MG63 (cell line): ENCODE measurements around the gene ITLN1. TPM values are rescaled to one million over a fixed set of nuclear protein-coding genes. Genes with fewer than 3 reads are reported as not detected.
"Not testable (repeated sequence)": the region's sequence is repeated elsewhere in the genome, so short reads cannot be mapped to it uniquely, and the experiment has no call there.

Experiments used
- DNase-seq: peaks from one replicate; pipeline ENCODE4 v3.0.0-alpha.2; 2020
- H3K27me3 ChIP-seq: fragments of 250-450 bp; sonication (Bioruptor Pico); 2 replicates; pipeline ENCODE4 v1.5.1; 2020; ENCODE audit warnings: mild to moderate bottlenecking, moderate library complexity
- H3K36me3 ChIP-seq: fragments of 250-450 bp; sonication (Bioruptor Pico); 2 replicates; pipeline ENCODE4 v1.5.1; 2020; ENCODE audit warnings: mild to moderate bottlenecking, moderate library complexity
- H3K4me3 ChIP-seq: fragments of 250-450 bp; sonication (Bioruptor Pico); 2 replicates; pipeline ENCODE4 v1.5.1; 2020; ENCODE audit warnings: mild to moderate bottlenecking, moderate library complexity
- H3K9me3 ChIP-seq: fragments of 250-450 bp; sonication (Bioruptor Pico); 2 replicates; pipeline ENCODE4 v1.5.1; 2020; ENCODE audit warnings: mild to moderate bottlenecking, moderate library complexity
- total RNA-seq: library from RNA; depleted of rRNA; stranded (reverse); fragments of >200 nt; shearing (Covaris generic); gene quantifications from 2 replicates; pipeline ENCODE4 v1.2.3, GENCODE V29; 2014; ENCODE audit warnings: low replicate concordance; rRNA removed

Gene ITLN1
- total RNA-seq, result not detected in 2 replicates

DNA sequence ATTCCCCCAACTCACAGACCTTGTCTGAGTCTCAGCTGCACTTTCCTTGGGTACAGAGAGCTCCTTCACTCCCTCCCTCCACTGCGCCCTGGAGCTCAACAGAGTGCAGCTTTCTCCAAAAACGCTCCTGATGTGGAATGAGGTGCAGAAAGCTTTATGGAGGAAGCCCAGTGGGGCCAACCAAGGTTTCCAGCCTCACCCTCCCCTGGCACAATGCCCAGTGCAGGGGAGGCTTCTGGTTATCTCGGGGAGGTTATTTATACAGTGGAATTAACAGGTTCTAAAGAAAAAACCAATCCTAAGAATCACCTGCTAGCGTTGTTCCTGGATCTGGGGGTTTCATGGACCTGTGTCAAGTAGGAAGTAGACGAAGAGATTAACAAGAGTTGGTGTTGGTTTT is at the start of gene ITLN1:
Gene ITLN1, minus strand, starts transcription at position 139 of the 400 bp plus-strand sequence. CDS start 303 bp downstream, outside the sequence.
- Histone ChIP-seq H3K4me3 (no peak within 1 kb of the TSS), H3K27me3 (no peaks in the 10 kb centered on the region), H3K36me3 (no peaks in the 10 kb centered on the region), H3K9me3 (no peaks in the 10 kb centered on the region)
- no peak for DNase-seq

DNA sequence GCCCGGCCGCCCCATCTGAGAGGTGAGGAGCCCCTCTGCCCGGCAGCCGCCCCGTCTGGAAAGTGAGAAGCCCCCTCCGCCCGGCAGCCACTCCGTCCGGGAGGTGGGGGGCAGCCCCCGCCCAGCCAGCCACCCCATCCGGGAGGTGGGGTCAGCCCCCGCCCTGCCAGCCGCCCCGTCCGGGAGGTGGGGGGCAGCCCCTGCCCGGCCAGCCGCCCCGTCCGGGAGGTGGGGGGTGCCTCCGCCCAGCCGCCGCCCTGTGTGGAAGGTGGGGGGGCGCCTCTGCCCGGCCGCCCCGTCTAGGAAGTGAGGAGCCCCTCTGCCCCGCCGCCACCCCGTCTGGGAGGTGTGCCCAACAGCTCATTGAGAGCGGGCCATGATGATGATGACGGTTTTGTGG is 48.3 kb upstream of the ITLN1 start:
- H3K27me3 ChIP-seq, DNase-seq, H3K9me3 ChIP-seq, H3K36me3 ChIP-seq, H3K4me3 ChIP-seq: not testable (repeated sequence)

- Histone ChIP-seq H3K9me3 (no peaks in the 10 kb centered on the region), H3K27me3 (peaks cover 3% of the 10 kb centered on the region; the same call in 1 of the 2 replicates), H3K4me3 (no peak overlapping the region), H3K36me3 (no peaks in the 10 kb centered on the region)
- DNase-seq, result peak; percentile 15
Measured at GRCh38 chr1:160925652-160926244, 40.8 kb upstream of the ITLN1 start.

- Histone ChIP-seq H3K36me3 (no peaks in the 10 kb centered on the region), H3K4me3 (no peak overlapping the region), H3K9me3 (no peaks in the 10 kb centered on the region), H3K27me3 (no peaks in the 10 kb centered on the region)
- no peak for DNase-seq
Measured at GRCh38 chr1:160924791-160925651, 40.0 kb upstream of the ITLN1 start.

GRCh38 chr1:160916666-160917065 is 31.7 kb upstream of the ITLN1 start:
- no peaks in the 10 kb centered on the region for H3K36me3 ChIP-seq
- H3K27me3 ChIP-seq, result 0 out of 2 replicates have a peak, but pooled peaks cover 6% of the 10 kb centered on the region
- no peak for DNase-seq
- H3K4me3 ChIP-seq, result no peak overlapping the region
- H3K9me3 ChIP-seq, result no peaks in the 10 kb centered on the region

DNA sequence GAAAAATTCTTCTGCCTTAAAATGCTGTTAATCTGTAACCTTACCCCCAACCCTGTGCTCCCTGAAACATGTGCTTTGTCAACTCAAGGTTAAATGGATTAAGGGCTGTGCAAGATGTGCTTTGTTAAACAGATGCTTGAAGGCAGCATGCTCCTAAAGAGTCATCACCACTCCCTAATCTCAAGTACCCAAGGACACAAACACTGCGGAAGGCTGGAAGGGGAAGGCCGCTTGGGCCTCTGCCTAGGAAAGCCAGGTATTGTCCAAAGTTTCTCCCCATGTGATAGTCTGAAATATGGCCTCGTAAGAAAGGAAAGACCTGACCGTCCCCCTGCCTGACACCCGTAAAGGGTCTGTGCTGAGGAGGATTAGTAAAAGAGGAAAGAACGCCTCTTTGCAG is 28.2 kb upstream of the ITLN1 start:
- not testable (repeated sequence) for H3K27me3 ChIP-seq, H3K4me3 ChIP-seq, H3K9me3 ChIP-seq, H3K36me3 ChIP-seq, DNase-seq

DNA sequence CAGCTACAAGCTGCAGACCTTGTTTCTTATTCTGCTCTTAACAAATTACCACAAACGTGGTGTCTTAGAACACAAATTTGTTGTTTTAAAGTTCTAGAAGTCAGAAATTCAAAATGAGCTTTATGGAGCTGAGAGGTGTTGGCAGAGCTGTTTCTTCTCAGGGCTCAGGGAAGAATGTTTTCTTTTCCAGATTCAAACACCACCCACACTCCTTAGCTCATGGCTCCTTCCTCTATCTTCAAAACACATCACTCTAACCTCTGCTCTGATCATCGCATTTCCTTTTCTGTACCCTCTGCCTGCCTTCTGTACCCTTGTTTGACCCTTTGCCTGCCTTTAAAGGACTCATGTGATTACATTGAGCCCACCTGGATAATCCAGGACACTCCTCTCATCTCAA is 26.9 kb upstream of the ITLN1 start:
- DNase-seq, result no peak
- H3K9me3 ChIP-seq, result no peaks in the 10 kb centered on the region
- H3K4me3 ChIP-seq, result no peak overlapping the region
- no peaks in the 10 kb centered on the region for H3K36me3 ChIP-seq
- H3K27me3 ChIP-seq, result 0 out of 2 replicates have a peak, but pooled peaks cover 4% of the 10 kb centered on the region

GRCh38 chr1:160911441-160911840 is 26.5 kb upstream of the ITLN1 start:
- Histone ChIP-seq H3K4me3 (no peak overlapping the region), H3K9me3 (no peaks in the 10 kb centered on the region)
- no peak for DNase-seq

DNA sequence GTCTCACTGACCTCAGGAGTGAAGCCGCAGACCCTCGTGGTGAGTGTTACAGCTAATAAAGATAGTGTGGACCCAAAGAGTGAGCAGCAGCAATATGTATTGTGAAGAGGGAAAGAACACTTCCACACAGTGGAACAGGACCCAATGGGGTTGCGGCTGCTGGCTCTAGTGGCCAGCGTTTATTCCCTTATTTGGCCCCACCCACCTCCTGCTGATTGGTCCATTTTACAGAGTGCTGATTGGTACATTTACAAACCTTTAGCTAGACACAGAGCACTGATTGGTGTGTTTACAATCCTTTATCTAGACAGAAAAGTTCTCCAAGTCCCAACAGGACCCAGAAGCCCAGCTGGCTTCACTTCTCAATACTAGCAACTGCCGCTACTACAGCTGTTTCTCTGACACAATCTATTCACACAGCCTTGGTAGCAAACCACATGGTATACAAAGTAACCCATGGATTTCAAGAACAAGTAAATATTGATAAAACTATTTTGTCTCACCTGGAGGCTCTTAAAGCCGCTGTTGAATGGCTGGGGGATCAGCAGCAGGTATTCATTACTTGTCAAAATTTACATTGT is 25.3 kb upstream of the ITLN1 start:
- Histone ChIP-seq H3K27me3 (0 out of 2 replicates have a peak, but pooled peaks cover 4% of the 10 kb centered on the region), H3K4me3 (no peak overlapping the region), H3K36me3 (no peaks in the 10 kb centered on the region), H3K9me3 (no peaks in the 10 kb centered on the region)
- DNase-seq, result no peak

More at GRCh38 chr1:160911441-160911840, 26.5 kb upstream of the ITLN1 start:
- 0 out of 2 replicates have a peak, but pooled peaks cover 4% of the 10 kb centered on the region for H3K27me3 ChIP-seq
- H3K36me3 ChIP-seq, result no peaks in the 10 kb centered on the region

GRCh38 chr1:160907976-160908375 is 23.0 kb upstream of the ITLN1 start:
- Histone ChIP-seq H3K27me3 (no peaks in the 10 kb centered on the region; the same call in 1 of the 2 replicates), H3K4me3 (no peak overlapping the region), H3K9me3 (no peaks in the 10 kb centered on the region), H3K36me3 (no peaks in the 10 kb centered on the region)
- peak; percentile 75 for DNase-seq

- peaks cover 4% of the 10 kb centered on the region; the same call in 1 of the 2 replicates for H3K27me3 ChIP-seq
- no peaks in the 10 kb centered on the region for H3K36me3 ChIP-seq
- DNase-seq, result no peak
- no peak overlapping the region for H3K4me3 ChIP-seq
- no peaks in the 10 kb centered on the region for H3K9me3 ChIP-seq
Measured at GRCh38 chr1:160905617-160905989, 20.6 kb upstream of the ITLN1 start.

DNA sequence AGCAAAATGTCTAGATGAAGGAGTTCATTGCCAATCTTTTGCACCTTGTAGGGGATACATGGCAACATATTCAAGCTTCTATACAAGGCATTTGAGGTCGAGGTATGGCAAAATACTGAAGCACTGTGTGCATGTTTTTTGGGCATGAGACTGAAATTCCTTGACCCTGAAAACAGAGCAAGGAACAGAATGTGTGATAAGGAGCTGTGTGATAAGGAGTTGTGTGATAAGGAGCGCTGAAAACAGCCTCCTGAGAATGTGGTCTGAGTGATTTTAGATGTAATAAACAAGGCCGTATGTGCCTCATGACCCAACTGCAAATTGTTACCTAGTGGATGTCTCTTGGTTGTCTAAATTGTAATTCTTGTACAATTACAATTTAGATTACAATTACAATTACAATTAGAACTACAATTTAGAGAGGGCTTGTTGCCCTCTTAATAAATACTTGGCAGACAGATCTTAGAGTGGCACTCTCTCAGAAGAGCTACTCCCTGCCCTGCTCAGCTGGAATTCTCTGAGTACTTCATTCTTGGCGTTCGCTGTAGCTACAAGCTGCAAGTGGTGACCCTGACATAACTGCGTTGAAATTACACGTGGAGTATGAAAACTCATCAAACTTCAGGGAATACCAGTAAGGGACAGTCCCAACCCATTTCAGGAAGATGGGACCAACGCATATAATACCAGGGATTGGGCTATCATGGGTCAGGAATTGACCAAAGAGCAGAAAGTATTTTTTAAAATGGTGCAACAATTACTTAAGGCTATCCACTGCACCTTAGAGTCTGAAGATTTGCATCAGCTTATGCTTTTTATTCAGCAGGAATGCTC is 20.0 kb upstream of the ITLN1 start:
- Histone ChIP-seq H3K4me3 (no peak overlapping the region), H3K9me3 (no peaks in the 10 kb centered on the region), H3K27me3 (peaks cover 4% of the 10 kb centered on the region; the same call in 1 of the 2 replicates), H3K36me3 (no peaks in the 10 kb centered on the region)
- DNase-seq, result no peak

DNA sequence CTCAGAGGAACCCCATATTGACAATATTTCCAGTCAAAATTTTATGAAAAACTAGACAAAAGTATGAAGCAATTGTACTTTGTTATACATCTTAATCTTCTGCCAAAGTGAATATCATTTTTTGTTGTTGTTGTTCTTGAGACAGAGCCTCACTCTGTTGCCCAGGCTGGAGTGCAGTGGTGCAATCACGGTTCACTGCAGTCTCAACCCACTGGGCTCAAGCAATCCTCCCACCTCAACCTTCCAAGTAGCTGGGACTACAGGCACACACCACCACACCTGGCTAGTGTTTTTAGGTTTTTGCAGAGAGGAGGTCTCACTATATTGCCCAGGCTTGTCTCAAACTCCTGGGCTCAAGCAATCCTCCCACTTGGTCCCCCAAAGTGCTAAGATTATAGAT is 17.3 kb upstream of the ITLN1 start:
- H3K36me3 ChIP-seq, H3K9me3 ChIP-seq, H3K27me3 ChIP-seq, H3K4me3 ChIP-seq, DNase-seq: not testable (repeated sequence)

- no peak for DNase-seq
- Histone ChIP-seq H3K9me3 (no peaks in the 10 kb centered on the region), H3K4me3 (no peak overlapping the region), H3K36me3 (no peaks in the 10 kb centered on the region), H3K27me3 (peaks cover 8% of the 10 kb centered on the region)
Measured at GRCh38 chr1:160901768-160902167, 16.8 kb upstream of the ITLN1 start.

DNA sequence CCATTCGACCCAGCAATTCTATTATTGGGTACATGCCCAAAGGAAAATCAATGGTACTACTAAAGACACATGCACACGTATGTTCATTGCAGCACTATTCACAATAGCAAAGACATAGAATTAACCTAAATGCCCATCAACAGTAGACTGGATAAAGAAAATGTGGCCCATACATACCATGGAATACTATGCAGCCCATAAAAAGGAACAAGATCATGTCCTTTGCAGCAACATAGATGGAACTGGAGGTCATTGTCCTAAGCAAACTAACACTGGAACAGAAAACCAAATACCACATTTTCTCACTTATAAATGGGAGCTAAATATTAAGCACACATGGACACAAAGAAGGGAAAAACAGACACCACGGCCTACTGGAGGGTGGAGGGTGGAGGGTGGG is 15.7 kb upstream of the ITLN1 start:
- H3K9me3 ChIP-seq, H3K4me3 ChIP-seq, H3K27me3 ChIP-seq, DNase-seq, H3K36me3 ChIP-seq: not testable (repeated sequence)

DNA sequence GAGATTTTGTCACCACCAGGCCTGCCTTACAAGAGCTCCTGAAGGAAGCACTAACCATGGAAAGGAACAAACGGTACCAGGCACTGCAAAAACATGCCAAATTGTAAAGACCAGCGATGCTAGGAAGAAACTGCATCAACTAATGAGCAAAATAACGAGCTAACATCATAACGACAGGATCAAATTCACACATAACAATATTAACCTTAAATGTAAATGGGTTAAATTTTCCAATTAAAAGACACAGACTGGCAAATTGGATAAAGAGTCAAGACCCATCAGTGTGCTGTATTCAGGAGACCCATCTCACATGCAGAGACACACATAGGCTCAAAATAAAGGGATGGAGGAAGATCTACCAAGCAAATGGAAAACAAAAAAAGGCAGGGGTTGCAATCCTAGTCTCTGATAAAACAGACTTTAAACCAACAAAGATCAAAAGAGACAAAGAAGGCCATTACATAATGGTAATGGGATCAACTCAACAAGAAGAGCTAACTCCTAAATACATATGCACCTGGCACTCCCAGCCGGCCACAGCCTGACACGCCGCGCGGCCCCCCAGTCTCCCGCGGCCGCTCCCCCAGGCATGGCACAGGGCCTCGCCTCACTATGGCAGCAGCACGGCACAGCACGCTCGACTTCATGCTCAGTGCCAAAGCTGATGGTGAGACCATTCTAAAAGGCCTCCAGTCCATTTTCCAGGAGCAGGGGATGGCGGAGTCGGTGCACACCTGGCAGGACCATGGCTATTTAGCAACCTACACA is 9.6 kb upstream of the ITLN1 start:
- not testable (repeated sequence) for DNase-seq, H3K9me3 ChIP-seq, H3K36me3 ChIP-seq, H3K4me3 ChIP-seq, H3K27me3 ChIP-seq
